ENCODE results near the gene LMBRD2.

Gene LMBRD2

DNA sequence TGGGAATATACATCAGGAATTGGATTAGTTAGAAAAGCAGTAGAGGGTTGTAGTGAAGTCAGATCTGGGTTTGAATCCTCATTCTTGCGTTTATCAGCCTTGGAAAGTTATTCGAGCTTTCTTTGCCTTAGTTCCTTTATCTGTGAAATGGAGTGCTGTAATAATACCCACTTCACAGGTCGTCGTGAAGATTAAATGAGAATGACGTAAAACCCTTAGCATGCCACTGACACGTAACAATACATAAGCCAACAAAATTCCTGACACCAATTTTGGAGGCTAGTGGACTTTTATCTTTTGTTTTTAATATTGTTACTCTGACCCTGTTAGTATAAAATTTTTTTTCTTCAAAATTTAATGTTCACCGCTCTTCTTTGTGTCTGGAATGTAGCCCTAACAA is 3.6 kb upstream of the LMBRD2 start:
- DNase-seq (ENCODE audit: low read depth) = no peak
- TF ChIP-seq, protein P1, sequence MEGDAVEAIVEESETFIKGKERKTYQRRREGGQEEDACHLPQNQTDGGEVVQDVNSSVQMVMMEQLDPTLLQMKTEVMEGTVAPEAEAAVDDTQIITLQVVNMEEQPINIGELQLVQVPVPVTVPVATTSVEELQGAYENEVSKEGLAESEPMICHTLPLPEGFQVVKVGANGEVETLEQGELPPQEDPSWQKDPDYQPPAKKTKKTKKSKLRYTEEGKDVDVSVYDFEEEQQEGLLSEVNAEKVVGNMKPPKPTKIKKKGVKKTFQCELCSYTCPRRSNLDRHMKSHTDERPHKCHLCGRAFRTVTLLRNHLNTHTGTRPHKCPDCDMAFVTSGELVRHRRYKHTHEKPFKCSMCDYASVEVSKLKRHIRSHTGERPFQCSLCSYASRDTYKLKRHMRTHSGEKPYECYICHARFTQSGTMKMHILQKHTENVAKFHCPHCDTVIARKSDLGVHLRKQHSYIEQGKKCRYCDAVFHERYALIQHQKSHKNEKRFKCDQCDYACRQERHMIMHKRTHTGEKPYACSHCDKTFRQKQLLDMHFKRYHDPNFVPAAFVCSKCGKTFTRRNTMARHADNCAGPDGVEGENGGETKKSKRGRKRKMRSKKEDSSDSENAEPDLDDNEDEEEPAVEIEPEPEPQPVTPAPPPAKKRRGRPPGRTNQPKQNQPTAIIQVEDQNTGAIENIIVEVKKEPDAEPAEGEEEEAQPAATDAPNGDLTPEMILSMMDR (conservative IDR thresholded peaks at IDR 0.05; ENCODE audit: control insufficient read depth, insufficient read depth, low read depth, low read length) = no peak
- H3K4me3 ChIP-seq (ENCODE audit: control insufficient read depth, low read depth, low read length) = no peak overlapping the region

DNA sequence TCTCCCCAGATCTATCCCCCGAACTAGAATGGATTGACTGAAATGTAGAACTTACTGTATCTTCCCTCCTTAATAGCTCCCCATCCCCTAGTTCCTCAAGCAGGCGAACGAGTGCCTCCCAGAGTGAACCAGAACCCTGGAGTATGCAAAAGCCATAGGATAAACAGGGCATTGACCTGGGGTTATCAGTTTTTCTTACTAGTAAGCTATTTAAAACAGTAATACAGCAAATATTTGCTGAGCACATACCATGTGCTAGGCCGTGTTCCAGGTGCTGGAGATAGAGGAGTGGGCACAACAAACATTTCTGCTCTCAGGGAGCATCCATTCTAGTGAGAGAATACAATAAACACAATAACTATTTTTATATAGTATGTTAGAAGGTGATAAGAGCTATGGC is 2.0 kb upstream of the LMBRD2 start:
- TF ChIP-seq, protein P1 (conservative IDR thresholded peaks at IDR 0.05; ENCODE audit: control insufficient read depth, insufficient read depth, low read depth, low read length) = no peak
- no peak overlapping the region for H3K4me3 ChIP-seq (ENCODE audit: control insufficient read depth, low read depth, low read length)
- no peak for DNase-seq (ENCODE audit: low read depth)

GRCh38 chr5:36153298-36153677 is 1.6 kb upstream of the LMBRD2 start:
- TF ChIP-seq, protein P1 (conservative IDR thresholded peaks at IDR 0.05; ENCODE audit: control insufficient read depth, insufficient read depth, low read depth, low read length) = no peak
- peak overlapping the region; percentile 80 for H3K4me3 ChIP-seq (ENCODE audit: control insufficient read depth, low read depth, low read length)
- no peak for DNase-seq (ENCODE audit: low read depth)

DNA sequence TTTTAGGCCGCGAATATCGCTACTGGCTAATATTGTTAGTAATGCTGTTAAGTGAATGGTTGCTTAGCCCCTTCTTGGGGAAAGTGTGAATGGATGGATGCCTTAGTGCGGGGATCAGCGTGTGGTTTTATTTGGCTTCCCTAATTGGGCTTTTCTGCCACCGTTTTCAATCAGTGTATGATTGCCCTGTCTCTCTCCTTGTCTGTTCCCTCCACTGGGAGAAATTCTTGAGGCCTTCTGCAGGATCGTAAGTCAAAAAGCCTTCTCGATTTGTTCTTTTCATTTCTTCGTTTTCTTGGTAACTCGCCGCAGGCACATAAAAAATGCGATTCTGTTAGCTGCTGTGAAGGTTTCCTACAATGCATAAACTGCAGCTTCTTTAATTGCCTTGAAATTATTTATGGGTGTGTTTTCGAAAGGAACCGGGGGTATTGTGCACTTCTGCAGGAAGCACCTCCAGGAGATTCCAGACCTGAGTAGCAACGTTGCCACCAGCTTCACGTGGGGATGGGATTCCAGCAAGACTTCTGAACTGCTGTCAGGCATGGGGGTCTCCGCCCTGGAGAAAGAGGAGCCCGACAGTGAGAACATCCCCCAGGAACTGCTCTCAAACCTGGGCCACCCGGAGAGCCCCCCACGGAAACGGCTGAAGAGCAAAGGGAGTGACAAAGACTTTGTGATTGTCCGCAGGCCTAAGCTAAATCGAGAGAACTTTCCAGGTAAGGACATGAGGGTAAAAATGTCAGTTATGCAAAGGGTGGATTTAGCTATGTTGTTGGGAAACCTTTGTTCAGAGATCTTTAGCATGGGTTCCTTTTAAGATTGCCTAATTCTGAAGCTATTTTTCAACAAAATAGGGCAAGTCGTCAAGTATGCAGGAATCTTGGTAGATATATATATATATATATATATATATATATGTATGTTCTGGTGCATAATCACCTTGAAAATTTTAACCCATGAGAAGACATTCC is 924 bp upstream of the LMBRD2 start:
- peak; percentile 28 for DNase-seq (ENCODE audit: low read depth)
- peak overlapping the region; percentile 80 for H3K4me3 ChIP-seq (ENCODE audit: control insufficient read depth, low read depth, low read length)
- TF ChIP-seq, protein P1 (conservative IDR thresholded peaks at IDR 0.05; ENCODE audit: control insufficient read depth, insufficient read depth, low read depth, low read length) = no peak

DNA sequence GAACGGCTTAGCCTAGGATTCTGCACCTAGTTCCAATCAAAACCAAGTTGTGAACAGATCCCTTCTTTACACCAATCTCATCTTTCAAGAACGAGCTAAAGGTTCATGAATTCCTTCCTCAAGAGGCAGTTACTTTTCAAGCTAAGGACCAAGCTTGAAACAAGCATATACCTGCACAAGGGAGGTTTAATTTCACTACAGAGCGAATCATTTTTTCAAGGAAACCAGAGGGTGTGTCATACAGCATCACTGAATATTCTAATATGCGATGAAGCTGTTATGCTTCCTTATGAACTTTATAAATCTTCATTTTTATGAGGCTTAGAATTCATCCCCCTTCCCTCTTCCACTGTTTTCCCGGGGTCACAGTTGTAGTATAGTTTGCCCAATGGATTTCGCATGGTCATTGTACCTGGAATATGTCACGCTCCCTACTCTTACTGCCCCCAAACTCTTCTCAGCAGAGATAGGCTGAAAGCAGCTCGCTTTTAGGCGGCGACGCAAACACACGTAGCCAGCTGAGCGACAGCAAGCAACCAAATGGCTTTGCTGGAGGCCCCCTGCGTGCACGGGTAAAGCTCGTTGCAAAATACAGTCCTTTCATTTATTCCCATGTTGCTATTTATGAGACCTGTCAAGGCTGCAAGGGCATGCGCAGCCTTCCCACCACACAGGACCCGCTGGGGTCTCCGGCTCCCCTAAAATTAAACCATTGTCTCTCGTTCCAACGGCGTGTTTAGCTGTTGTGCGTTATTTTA is 832 bp downstream of the LMBRD2 start:
- peak; percentile 59 for DNase-seq (ENCODE audit: low read depth)
- H3K4me3 ChIP-seq (ENCODE audit: control insufficient read depth, low read depth, low read length) = peak overlapping the region; percentile 80
- TF ChIP-seq, protein P1 (conservative IDR thresholded peaks at IDR 0.05; ENCODE audit: control insufficient read depth, insufficient read depth, low read depth, low read length) = no peak

DNA sequence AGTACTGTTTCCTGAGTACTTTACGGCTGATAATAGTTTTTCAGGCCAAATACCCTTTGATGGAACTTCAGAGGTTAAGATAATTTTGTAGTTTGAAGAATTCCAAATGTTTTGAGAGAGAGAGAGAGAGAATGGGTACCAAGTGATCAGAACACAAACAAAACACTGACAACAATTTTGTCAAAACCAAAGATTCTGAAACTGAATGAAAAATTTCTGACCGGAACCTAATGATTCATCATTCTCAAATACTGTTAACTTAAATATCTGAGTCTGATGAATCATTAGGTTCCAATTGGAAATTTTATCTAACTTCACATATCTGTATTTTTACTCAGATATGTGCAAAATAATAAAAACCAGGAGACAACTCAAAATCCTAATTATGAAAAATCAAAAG is 4.0 kb downstream of the LMBRD2 start:
- H3K4me3 ChIP-seq (ENCODE audit: control insufficient read depth, low read depth, low read length) = no peak overlapping the region
- DNase-seq (ENCODE audit: low read depth) = no peak
- TF ChIP-seq, protein P1 (conservative IDR thresholded peaks at IDR 0.05; ENCODE audit: control insufficient read depth, insufficient read depth, low read depth, low read length) = no peak
